Activated CD4-positive, alpha-beta T cell treated with anti-CD3 and anti-CD28 coated beads, Interleukin-2, amount 50 U/mL, for 1 hour (primary cell): ENCODE measurements around the gene CCDC28B.
A peak's percentile ranks its signal among the peaks of the same experiment; 100 is the strongest.

Experiments used
- DNase-seq: peaks from one replicate; pipeline ENCODE4 v3.0.0-alpha.2; 2020

CCDC28B gene

GRCh38 chr1:32223683-32224082, 23.3 kb downstream of the CCDC28B start:
- DNase-seq = no peak

GRCh38 chr1:32224285-32224684, 23.9 kb downstream of the CCDC28B start:
- DNase-seq = no peak

- DNase-seq = no peak
These were observed 28.4 kb downstream of the CCDC28B start for GRCh38 chr1:32228771-32229170.

DNA sequence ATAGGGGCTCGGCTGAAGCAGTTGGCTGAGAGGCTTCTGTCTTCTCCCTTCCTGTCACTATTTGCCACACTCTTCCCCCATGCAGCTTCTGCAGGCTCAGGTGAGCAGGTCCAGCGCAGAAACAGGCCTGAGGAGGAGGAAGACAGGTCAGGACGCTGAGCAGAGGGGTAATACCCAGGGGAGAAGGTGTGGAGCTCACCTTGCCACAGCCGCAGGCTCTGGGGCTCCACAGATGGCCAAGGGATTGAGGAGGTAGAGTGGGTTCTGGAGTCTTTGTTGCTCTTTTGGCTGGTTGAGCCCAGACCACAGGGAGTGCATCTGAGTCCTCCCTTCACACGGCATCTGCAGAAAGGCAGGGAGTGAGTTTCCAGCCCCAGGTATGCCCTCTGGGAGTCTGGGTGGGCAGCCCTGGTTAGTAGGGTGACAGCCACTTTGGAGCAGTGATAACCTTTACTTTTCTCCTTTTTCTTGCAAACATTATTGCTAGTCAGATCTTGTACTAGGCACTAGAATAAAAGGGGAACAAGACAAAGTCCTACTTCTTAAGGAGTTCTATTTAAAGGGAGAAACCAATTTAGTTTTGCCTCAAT, 31.5 kb downstream of the CCDC28B start:
- DNase-seq = no peak

GRCh38 chr1:32232558-32233304, 32.3 kb downstream of the CCDC28B start:
- DNase-seq = no peak

- DNase-seq = no peak
These were observed 34.4 kb downstream of the CCDC28B start for GRCh38 chr1:32234792-32235191.

DNA sequence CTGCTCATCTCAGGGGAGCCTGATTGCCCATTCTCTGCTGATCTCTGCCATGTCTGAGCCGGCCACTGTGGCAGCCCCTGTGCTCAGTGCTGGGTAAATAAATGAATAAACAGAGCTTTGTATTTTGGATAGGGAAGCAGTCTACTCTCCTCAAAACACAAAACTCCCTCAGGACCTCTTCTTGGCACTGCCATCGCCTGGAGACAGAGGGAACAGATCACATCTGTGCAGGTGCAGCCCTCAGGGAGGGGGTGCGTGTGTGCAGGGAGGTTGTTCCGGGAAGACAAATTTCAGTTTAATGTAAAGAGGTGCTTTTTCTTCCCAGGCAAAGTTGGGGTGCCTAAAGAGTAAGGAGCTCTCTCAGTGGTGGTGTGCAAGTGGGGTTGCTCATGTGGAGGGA, 38.9 kb downstream of the CCDC28B start:
- DNase-seq = no peak

DNA sequence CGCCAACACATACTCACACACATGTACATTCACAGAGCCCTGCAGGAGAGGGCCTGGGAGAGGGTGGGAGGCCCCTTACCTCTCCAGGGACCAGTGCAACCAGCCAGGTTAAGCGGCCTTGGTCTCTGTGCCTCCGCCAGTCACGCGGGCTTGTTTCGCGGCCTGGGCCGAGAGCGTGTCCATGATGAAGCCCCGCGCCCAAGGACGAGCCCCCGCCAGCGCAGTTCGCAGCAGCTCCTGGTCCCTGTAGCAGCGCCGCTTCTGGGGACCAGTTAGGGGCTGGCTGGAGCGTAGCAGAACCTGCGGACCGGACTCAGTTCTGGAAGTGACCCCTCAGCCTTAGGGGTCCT, 39.4 kb downstream of the CCDC28B start:
- no peak for DNase-seq

DNA sequence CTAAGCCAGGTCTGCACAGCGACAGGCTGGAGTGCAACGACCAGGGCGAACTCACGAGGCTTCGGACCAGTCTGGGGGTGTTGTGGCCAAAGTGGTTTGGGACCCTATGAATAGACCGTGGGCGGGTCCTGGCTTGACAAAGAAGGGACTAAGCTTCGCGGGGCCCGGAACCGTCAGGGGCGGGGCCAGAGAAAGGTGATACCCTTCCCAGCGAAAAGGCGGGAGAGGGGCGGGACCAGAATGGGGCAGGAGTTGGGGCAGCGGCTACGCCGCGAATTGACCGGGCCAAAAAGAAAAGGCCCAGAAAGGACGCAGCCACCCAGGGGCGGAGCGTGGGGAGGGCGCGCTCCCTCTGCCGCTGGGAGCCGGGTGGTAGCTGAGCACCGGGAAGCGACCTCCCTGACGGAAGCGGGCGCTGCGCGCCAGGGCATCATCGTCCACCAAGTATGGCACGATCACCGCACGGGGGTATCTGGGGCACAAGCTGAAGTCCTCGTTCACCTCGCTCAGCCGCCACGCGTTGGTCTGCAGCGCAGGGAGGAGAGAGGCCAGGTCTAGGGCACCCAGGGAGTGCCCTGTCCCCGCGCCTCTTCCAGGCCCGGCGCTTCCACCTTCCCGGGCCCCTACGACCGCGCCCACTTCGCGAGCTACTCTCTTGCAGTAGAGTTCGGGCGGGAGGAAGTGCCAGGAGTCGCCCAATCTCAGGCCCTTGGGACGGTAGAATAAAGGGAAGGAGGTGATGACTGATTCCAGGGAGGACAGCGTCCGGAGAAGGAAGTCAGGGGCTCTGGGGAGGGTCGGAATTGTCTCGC, 40.0 kb downstream of the CCDC28B start:
- DNase-seq = peak; percentile 62

DNA sequence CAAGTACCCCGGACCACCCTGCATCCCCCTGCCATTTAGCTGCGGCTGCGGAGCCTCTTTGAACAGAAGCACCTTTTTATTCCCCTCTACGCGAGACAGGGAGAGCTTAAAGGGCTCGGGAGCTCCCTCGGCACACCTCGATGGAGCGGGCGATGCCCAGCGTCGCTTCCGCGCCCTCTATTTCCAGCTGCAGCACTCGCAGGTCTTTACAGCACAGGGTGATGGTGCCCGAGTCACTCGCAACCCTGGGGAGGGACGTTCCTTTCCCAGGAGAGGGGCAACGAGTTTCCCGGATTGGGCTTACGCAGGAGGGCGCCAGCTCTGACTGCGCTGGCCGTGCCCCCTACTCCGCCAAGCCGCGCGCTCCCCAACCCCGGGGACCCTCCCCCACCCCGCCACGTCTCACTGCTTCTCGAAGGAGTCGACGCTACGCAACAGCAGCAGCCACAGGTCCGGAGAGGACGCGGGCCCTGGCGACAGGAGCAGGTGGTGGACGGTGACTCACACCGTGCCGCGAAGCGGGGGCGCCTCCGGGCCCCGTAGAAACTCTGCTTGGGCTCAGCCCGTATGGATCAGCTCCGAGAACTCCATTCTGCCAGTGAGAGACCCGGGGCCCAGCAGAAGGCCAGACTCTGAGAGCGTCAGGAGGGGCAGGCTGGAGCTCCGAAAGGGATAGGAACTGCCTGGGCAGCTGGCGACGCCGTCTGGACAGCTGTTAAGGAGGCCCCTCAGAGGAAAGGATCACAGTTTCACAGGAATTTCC, 40.8 kb downstream of the CCDC28B start:
- DNase-seq = peak; percentile 43

GRCh38 chr1:32242341-32242851, 42.0 kb downstream of the CCDC28B start:
- DNase-seq = no peak

GRCh38 chr1:32246888-32247273, 46.5 kb downstream of the CCDC28B start, which contains the start of gene FAM167B:
FAM167B (plus strand) TSS chr1:32247222; CDS start chr1:32247422, 200 bp downstream.
- no peak for DNase-seq

- DNase-seq = no peak
These were observed 47.1 kb downstream of the CCDC28B start for GRCh38 chr1:32247452-32247851.

GRCh38 chr1:32247983-32248889, 47.8 kb downstream of the CCDC28B start:
- DNase-seq = peak; percentile 68

GRCh38 chr1:32249831-32250525, 49.6 kb downstream of the CCDC28B start:
- peak; percentile 78 for DNase-seq

- DNase-seq = peak; percentile 53
These were observed 50.7 kb downstream of the CCDC28B start, which contains the start of gene LCK for GRCh38 chr1:32250893-32251716. LCK (plus strand) TSS chr1:32251265; CDS start chr1:32274330, 23,065 bp downstream.
